K562 (cell line): ENCODE measurements around the gene CD55. TPM values are rescaled to one million over a fixed set of nuclear protein-coding genes. Genes with fewer than 3 reads are reported as not detected.
A peak's percentile ranks its signal among the peaks of the same experiment; 100 is the strongest.

Experiments used
- ATAC-seq: fragments of 200-7000 bp; cut with Tn5 transposase; 3 replicates; pipeline ENCODE4 v1.9.1; 2020; ENCODE audit warnings: moderate library complexity
- BruUV-seq: library from RNA; stranded (reverse); fragments of 400-500 nt; replicated peaks from 2 replicates; lab custom pipeline; 2021; lab: Mats Ljungman, UMichigan
- CTCF ChIA-PET: fragments of 300-600 bp; formaldehyde crosslinking; extraction: SDS; loops from one replicate; lab custom pipeline; 2021; ENCODE audit warnings: low intra/inter-chr PET ratio; lab: Yijun Ruan, JAX
- POLR2A ChIA-PET: fragments of 300-600, 350-650 bp; sonication (Branson Sonifier 250); formaldehyde crosslinking; extraction: SDS; loops from one replicate; lab custom pipeline; 2021; ENCODE audit warnings: antibody characterized with exemption, inconsistent platforms; lab: Yijun Ruan, JAX
- DNase-seq, 4 experiments: peaks; one replicate each; pipeline versions ENCODE4 v3.0.0 to v3.0.0-alpha.2; 2011 to 2018; ENCODE audit warnings: low spot score in 3 of 4, mixed read lengths in 3 of 4; ENCODE audit errors: extremely low read depth in 1 of 4
- FAIRE-seq: peaks from 2 replicates; lab custom pipeline; 2011; peaks lifted over from hg19 to GRCh38; lab: Jason Lieb, UNC
- H2AFZ ChIP-seq: 2 replicates; pipeline ENCODE4 v1.6.0; 2011; ENCODE audit warnings: low read depth, low read length, control low read depth, inconsistent platforms
- H3K27ac ChIP-seq: fragments of 200-600 bp; 3 replicates; pipeline ENCODE4 v1.8.0; 2011; ENCODE audit warnings: low read depth, mild to moderate bottlenecking, control low read depth, inconsistent platforms, low read length, moderate library complexity, mixed read lengths; ENCODE audit errors: extremely low read depth
- H3K27me3 ChIP-seq, 2 experiments: fragments of 300-600 bp in 1 of 2; 2 replicates in 1 of 2; 3 replicates in 1 of 2; pipeline versions ENCODE4 v1.6.0 to v1.8.0; 2011; ENCODE audit warnings: inconsistent platforms in 2 of 2, low read length in 2 of 2, mild to moderate bottlenecking in 1 of 2, mixed read lengths in 1 of 2, moderate library complexity in 1 of 2; ENCODE audit not compliant: control insufficient read depth in 2 of 2, insufficient read depth in 2 of 2
- H3K36me3 ChIP-seq: fragments of 300-600 bp; 3 replicates; pipeline ENCODE4 v1.8.0; 2011; ENCODE audit warnings: mild to moderate bottlenecking, low read length, inconsistent platforms; ENCODE audit not compliant: control insufficient read depth, insufficient read depth
- H3K4me1 ChIP-seq, 2 experiments: fragments of 200-600 bp in 1 of 2; replicated peaks in 1 of 2; 2 replicates in 1 of 2; 3 replicates in 1 of 2; pipeline versions ENCODE4 v1.5.1 to v1.8.0; 2011; ENCODE audit warnings: inconsistent platforms in 2 of 2, low read length in 2 of 2, mild to moderate bottlenecking in 1 of 2, mixed read lengths in 1 of 2, moderate library complexity in 1 of 2; ENCODE audit not compliant: control insufficient read depth in 2 of 2, insufficient read depth in 2 of 2
- H3K4me2 ChIP-seq: 2 replicates; pipeline ENCODE4 v1.6.1; 2011; ENCODE audit warnings: low read length, control low read depth, inconsistent platforms, mixed read lengths; ENCODE audit not compliant: insufficient read depth
- H3K4me3 ChIP-seq: fragments of 200-600 bp; sonication (generic), shearing (Covaris generic); 2 replicates; pipeline ENCODE4 v1.5.1; 2016; ENCODE audit warnings: control low read depth, inconsistent platforms
- H3K79me2 ChIP-seq: fragments of 200-600 bp; 3 replicates; pipeline ENCODE4 v1.8.0; 2011; ENCODE audit warnings: low read length, inconsistent platforms; ENCODE audit not compliant: control insufficient read depth, insufficient read depth
- H3K9ac ChIP-seq, 2 experiments: 2 replicates each; pipeline versions ENCODE4 v1.6.0 to v1.6.1; 2011; ENCODE audit warnings: low read depth in 2 of 2, low read length in 2 of 2, control low read depth in 1 of 2, inconsistent platforms in 1 of 2, mild to moderate bottlenecking in 1 of 2, mixed read lengths in 1 of 2; ENCODE audit not compliant: insufficient read depth in 1 of 2
- H3K9me1 ChIP-seq: one replicate; pipeline ENCODE4 v1.6.0; 2011; ENCODE audit warnings: inconsistent platforms, mild to moderate bottlenecking, low read length, moderate library complexity; ENCODE audit not compliant: control insufficient read depth, insufficient read depth
- H3K9me3 ChIP-seq: replicated peaks from 2 replicates; pipeline ENCODE4 v1.5.1; 2011; ENCODE audit warnings: low read depth, low read length, inconsistent platforms; ENCODE audit not compliant: control insufficient read depth, insufficient read depth
- H4K20me1 ChIP-seq: replicated peaks from 2 replicates; pipeline ENCODE4 v1.6.1; 2011; ENCODE audit warnings: low read length, inconsistent platforms, mixed read lengths; ENCODE audit not compliant: control insufficient read depth, insufficient read depth
- ATF7 ChIP-seq: fragments of 450-650 bp; IDR thresholded peaks from 2 replicates; pipeline ENCODE4 v1.7.1; 2014; ENCODE audit warnings: mild to moderate bottlenecking, moderate library complexity
- CEBPG ChIP-seq, 3 experiments: fragments of 200-800 bp in 1 of 3; sonication (Bioruptor generic) in 1 of 3; sonication (generic) in 1 of 3; formaldehyde crosslinking in 1 of 3; IDR thresholded peaks in 2 of 3; conservative IDR thresholded peaks in 1 of 3; 2 replicates each; pipeline versions ENCODE4 v1.6.1 to v1.8.0; 2016 to 2022; ENCODE audit warnings: missing compliant biosample characterization in 2 of 3, missing genetic modification characterization in 2 of 3, mild to moderate bottlenecking in 1 of 3, missing genetic modification reagents in 1 of 3
- IRF2 ChIP-seq: sonication (generic); formaldehyde crosslinking; IDR thresholded peaks from 2 replicates; pipeline ENCODE4 v1.8.1; 2022; ENCODE audit warnings: mild to moderate bottlenecking, missing genetic modification reagents
- NCOA6 ChIP-seq: fragments of 450-650 bp; IDR thresholded peaks from 2 replicates; pipeline ENCODE4 v1.6.1; 2017; ENCODE audit warnings: mild to moderate bottlenecking
- POLR2H ChIP-seq: IDR thresholded peaks from 2 replicates; pipeline ENCODE4 v1.6.1; 2016; ENCODE audit warnings: missing genetic modification characterization, low read depth, mild to moderate bottlenecking, control low read depth, missing compliant biosample characterization, moderate library complexity
- TFAM ChIP-seq: fragments of 250-450 bp; sonication (Bioruptor Pico); conservative IDR thresholded peaks from 2 replicates; pipeline ENCODE4 v1.5.0; 2021; ENCODE audit warnings: mild to moderate bottlenecking, moderate library complexity
- WGBS: fragments of 100-300 bp; shearing (Covaris generic); methylation state at CpG from one replicate; pipeline ENCODE4 v1.1.6; 2016; ENCODE audit warnings: low coverage, mixed read lengths; ENCODE audit not compliant: insufficient coverage; ENCODE audit errors: missing lambda C conversion rate; 5-methylcytosine and 5-hydroxymethylcytosine counted together
- in situ Hi-C: fragments of 300-500 bp; cut with MboI; formaldehyde crosslinking; loops from 4 replicates; pipeline ENCODE4 v1.15.0; 2018; ENCODE audit warnings: inconsistent platforms, mixed read lengths
- intact Hi-C: fragments of 100-400 bp; cut with micrococcal nuclease; formaldehyde crosslinking; loops from 2 replicates; pipeline ENCODE4 v1.14.2; 2022
- polyA plus RNA-seq, 8 experiments: library from polyadenylated mRNA; depleted of rRNA in 4 of 8; stranded (reverse) in 5 of 8; unstranded in 3 of 8; fragments of >200 nt; fragmentation: Nextera tagmentation in 2 of 8; fragmentation: Illumina TruSeq in 1 of 8; extraction: Ambion mirVana in 2 of 8; extraction: Trizol in 1 of 8; gene quantifications; 2 replicates each; pipeline versions ENCODE4 v1.2.1 to v1.2.3, GENCODE V29; 2011 to 2014; ENCODE audit warnings: inconsistent platforms in 1 of 8, missing spikeins in 1 of 8
- total RNA-seq, 7 experiments: library from RNA; depleted of rRNA in 6 of 7; stranded (reverse); fragments of >200 nt in 6 of 7; fragmentation: Illumina TruSeq in 2 of 7; extraction: Trizol in 2 of 7; gene quantifications; 2 replicates each; pipeline versions ENCODE4 v1.2.1 to v1.2.3, GENCODE V29; 2011 to 2021; ENCODE audit warnings: low replicate concordance in 1 of 7
- TF ChIP-seq, protein P1 (sequence below): conservative IDR thresholded peaks from 2 replicates; pipeline ENCODE4 v1.6.1; 2011; ENCODE audit warnings: low read depth, mild to moderate bottlenecking, low read length; ENCODE audit not compliant: control insufficient read depth
- TF ChIP-seq, protein P2 (sequence below): fragments of 200-800 bp; sonication (Bioruptor generic); IDR thresholded peaks from 2 replicates; pipeline ENCODE4 v1.6.1; 2017; ENCODE audit warnings: missing genetic modification characterization, missing compliant biosample characterization
- TF ChIP-seq, protein P3 (sequence below), 2 experiments: fragments of 450-650 bp in 1 of 2; sonication (generic) in 1 of 2; formaldehyde crosslinking in 1 of 2; IDR thresholded peaks in 1 of 2; conservative IDR thresholded peaks in 1 of 2; 2 replicates each; pipeline versions ENCODE4 v1.6.1 to v1.8.1; 2016 to 2023; ENCODE audit warnings: mild to moderate bottlenecking in 2 of 2, moderate library complexity in 2 of 2, inconsistent platforms in 1 of 2, missing genetic modification reagents in 1 of 2

The CD55 gene
- total and polyA plus RNA-seq, 9 of the 15 experiments (the other 6 are each of a cell fraction or from before 2014, with no cell fraction given), result 17.7 to 150 (median 97.0) TPM

DNA sequence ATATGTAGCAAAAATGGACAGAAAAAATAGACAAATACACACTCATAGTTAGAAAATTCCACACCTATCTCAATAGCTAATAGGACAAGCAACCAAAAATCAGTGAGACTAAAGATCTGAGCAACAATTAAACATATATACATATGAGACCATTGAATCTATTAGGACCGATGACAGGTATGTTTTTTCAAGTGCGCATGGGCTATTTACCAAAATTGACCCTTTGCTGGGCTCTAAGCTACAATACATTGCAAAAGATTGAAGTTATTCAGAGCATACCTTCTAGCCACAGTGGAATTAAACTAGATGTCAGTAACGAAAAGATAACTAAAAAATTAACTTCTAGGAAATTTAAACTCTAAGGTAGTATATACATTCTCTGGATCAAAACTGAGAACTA lies 13.7 kb downstream of the CD55 start:
- Histone ChIP-seq H3K27me3 (no peaks in the 10 kb centered on the region), H3K4me2 (no peak overlapping the region), H3K36me3 (peaks cover 92% of the 10 kb centered on the region), H3K4me3 (no peak overlapping the region), H4K20me1 (no peaks in the 10 kb centered on the region), H3K79me2 (peaks cover 2% of the 10 kb centered on the region; the same call in 1 of the 3 replicates), H2AFZ (no peak overlapping the region), H3K9me3 (no peaks in the 10 kb centered on the region), H3K4me1 (no peaks in the 10 kb centered on the region), H3K9me1 (no peaks in the 10 kb centered on the region), H3K9ac (no peak overlapping the region), H3K27ac (no peak overlapping the region)
- FAIRE-seq, result no peak
- BruUV-seq, result no TSS peak
- ChIA-PET POLR2A (interaction anchor here (0.6 to 5.5 kb wide), 5 partner anchors 11 to 380 kb away, joined by 3 to 78 read pairs (median 3); partner anchors contain the start of gene CD55), CTCF (no interaction called here)
- WGBS, result 93% methylated on average over 3 of the region's 3 CpGs
- TF ChIP-seq POLR2H, result peak; percentile 41
- TF ChIP-seq, protein P1, sequence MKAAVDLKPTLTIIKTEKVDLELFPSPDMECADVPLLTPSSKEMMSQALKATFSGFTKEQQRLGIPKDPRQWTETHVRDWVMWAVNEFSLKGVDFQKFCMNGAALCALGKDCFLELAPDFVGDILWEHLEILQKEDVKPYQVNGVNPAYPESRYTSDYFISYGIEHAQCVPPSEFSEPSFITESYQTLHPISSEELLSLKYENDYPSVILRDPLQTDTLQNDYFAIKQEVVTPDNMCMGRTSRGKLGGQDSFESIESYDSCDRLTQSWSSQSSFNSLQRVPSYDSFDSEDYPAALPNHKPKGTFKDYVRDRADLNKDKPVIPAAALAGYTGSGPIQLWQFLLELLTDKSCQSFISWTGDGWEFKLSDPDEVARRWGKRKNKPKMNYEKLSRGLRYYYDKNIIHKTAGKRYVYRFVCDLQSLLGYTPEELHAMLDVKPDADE, result no peak
- intact Hi-C loops, result no loop called here
- in situ Hi-C loops, result no loop called here
- no peak for DNase-seq
- no peak for ATAC-seq

DNA sequence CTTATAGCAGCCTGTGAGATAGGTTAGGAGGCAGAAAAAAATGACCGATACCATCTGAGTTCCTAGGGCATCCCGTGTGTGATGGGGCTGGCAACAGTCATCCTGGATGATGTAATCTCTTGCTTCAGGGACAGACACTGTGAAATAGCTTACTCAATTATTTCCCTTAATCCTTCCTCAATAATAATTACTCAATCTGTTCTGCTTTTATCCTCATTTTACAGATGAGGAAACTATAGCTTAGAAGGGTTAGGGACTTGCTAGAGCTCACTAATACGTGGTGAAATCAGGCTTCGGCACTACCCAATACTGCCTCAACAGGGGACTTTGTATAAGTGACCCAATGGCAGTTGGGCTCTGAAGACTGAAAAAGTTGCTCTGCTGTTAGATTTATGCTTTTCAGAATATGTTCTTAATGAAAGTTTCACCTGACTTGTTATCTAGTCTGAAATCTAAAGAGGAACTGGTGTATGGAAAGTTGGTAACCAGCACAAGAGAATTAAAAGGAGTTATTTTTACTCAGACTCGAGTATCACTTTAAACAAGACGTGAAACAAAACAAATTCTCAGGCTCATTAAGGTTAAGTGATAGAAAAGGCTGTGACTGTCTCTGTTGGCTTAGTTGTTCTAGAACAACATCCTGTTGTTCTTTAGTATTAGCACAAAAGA lies 14.4 kb downstream of the CD55 start:
- Histone ChIP-seq H3K4me3 (no peak overlapping the region), H3K4me2 (no peak overlapping the region), H3K27me3 (no peaks in the 10 kb centered on the region), H3K79me2 (peaks cover 5% of the 10 kb centered on the region; the same call in 2 of the 3 replicates), H3K27ac (no peak overlapping the region), H3K9me3 (no peaks in the 10 kb centered on the region), H3K9ac (no peak overlapping the region), H3K9me1 (no peaks in the 10 kb centered on the region), H3K36me3 (peaks cover 92% of the 10 kb centered on the region), H3K4me1 (no peaks in the 10 kb centered on the region), H4K20me1 (no peaks in the 10 kb centered on the region), H2AFZ (no peak overlapping the region)
- BruUV-seq, result no TSS peak
- intact Hi-C loops (no loop called here), in situ Hi-C loops (no loop called here)
- FAIRE-seq, result no peak
- ChIA-PET CTCF (interaction anchor here (0.7 kb wide), 1 partner anchor 119 kb away, joined by 3 read pairs; no protein-coding TSS in a partner anchor), POLR2A (interaction anchor here (0.9 to 5.5 kb wide), 4 partner anchors 12 to 252 kb away, joined by 3 to 78 read pairs (median 4); partner anchors contain the start of gene CD55)
- WGBS, result 79% methylated on average over 6 of the region's 6 CpGs
- DNase-seq, result no peak
- peak; percentile 65 for ATAC-seq
- TF ChIP-seq NCOA6 (no peak), IRF2 (CRISPR knock-in tag) (no peak), CEBPG (CRISPR knock-in tag; IDR thresholded peaks at IDR 0.05) (0 out of 2 replicates have a peak, but pooled peaks have one; percentile 23), CEBPG (tag; conservative IDR thresholded peaks at IDR 0.05 in 1 of 2, IDR thresholded peaks at IDR 0.05 in 1 of 2) (peak; percentile 80 to 93), ATF7 (peak; percentile 56), TFAM (CRISPR knock-in tag) (no peak)
- TF ChIP-seq, protein P2, sequence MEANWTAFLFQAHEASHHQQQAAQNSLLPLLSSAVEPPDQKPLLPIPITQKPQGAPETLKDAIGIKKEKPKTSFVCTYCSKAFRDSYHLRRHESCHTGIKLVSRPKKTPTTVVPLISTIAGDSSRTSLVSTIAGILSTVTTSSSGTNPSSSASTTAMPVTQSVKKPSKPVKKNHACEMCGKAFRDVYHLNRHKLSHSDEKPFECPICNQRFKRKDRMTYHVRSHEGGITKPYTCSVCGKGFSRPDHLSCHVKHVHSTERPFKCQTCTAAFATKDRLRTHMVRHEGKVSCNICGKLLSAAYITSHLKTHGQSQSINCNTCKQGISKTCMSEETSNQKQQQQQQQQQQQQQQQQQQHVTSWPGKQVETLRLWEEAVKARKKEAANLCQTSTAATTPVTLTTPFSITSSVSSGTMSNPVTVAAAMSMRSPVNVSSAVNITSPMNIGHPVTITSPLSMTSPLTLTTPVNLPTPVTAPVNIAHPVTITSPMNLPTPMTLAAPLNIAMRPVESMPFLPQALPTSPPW (CRISPR knock-in tag), result 0 out of 2 replicates have a peak, but pooled peaks have one; percentile 13
- TF ChIP-seq, protein P3, sequence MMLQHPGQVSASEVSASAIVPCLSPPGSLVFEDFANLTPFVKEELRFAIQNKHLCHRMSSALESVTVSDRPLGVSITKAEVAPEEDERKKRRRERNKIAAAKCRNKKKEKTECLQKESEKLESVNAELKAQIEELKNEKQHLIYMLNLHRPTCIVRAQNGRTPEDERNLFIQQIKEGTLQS (IDR thresholded peaks at IDR 0.05), result peak; percentile 84
- TF ChIP-seq, protein P3 (CRISPR knock-in tag; conservative IDR thresholded peaks at IDR 0.05), result no peak
